ENCODE measurements around the gene ZNF776. TPM values are rescaled to one million over a fixed set of nuclear protein-coding genes. Genes with fewer than 3 reads are reported as not detected.

The ZNF776 gene
- polyA plus RNA-seq, 1 donor (not counting 4 experiments of a cell fraction or from before 2014, with no cell fraction given): 7.4 TPM

- Histone ChIP-seq H2AFZ (ENCODE audit: control insufficient read depth, low read length) (peak within 1 kb of the TSS; percentile 94), H3K4me2 (ENCODE audit: control insufficient read depth, extremely low read depth, insufficient read depth, low read depth, low read length) (peak within 1 kb of the TSS; percentile 62), H3K36me3 (ENCODE audit: control insufficient read depth in 2 of 2, extremely low read depth in 1 of 2, insufficient read depth in 2 of 2, low read length in 2 of 2) (peaks cover 0 to 3% of the 10 kb centered on the region in 2 experiments), H3K27ac (ENCODE audit: control insufficient read depth, insufficient read depth, low read length) (peak within 1 kb of the TSS; percentile 58), H3K4me1 (ENCODE audit: control insufficient read depth, extremely low read depth, insufficient read depth, low read length) (peaks cover 3% of the 10 kb centered on the region), H3K27me3 (ENCODE audit: control insufficient read depth, extremely low read depth, insufficient read depth, low read length) (no peaks in the 10 kb centered on the region), H3K9ac (ENCODE audit: control insufficient read depth, extremely low read depth, insufficient read depth, low read length) (peak within 1 kb of the TSS; percentile 81), H3K9me1 (ENCODE audit: control insufficient read depth, extremely low read depth, insufficient read depth, low read length) (no peaks in the 10 kb centered on the region), H3K9me3 (ENCODE audit: control insufficient read depth, low read depth, low read length) (no peaks in the 10 kb centered on the region), H3K4me3 (ENCODE audit: control insufficient read depth in 2 of 3, extremely low read depth in 1 of 3, insufficient read depth in 2 of 3, low read depth in 1 of 3, low read length in 3 of 3) (peak within 1 kb of the TSS; percentile 45 to 81 (median 63)), H3K79me2 (ENCODE audit: control insufficient read depth, insufficient read depth, low read length) (peaks cover 46% of the 10 kb centered on the region), H4K20me1 (ENCODE audit: control insufficient read depth, extremely low read depth, insufficient read depth, low read length) (no peaks in the 10 kb centered on the region)
- dilution Hi-C loops (cut with MboI; ENCODE audit: extremely low pct_ligation_motif_present, low sequenced_read_pairs): no loop called here
- peak; percentile 92 for FAIRE-seq
- TF ChIP-seq CTCF (optimal IDR thresholded peaks at IDR 0.05 in 1 of 3, IDR thresholded peaks at IDR 0.05 in 1 of 3, conservative IDR thresholded peaks at IDR 0.05 in 1 of 3; ENCODE audit: extremely low read depth in 1 of 3, insufficient read depth in 2 of 3, low read length in 3 of 3): no peak
- no peak for TF ChIP-seq EZH2 (IDR thresholded peaks at IDR 0.05; ENCODE audit: low read length)
- DNase-seq (ENCODE audit: low read depth, low spot score): peak; percentile 50
These were observed 22.9 kb downstream of the ZNF776 start, which contains the start of gene ZNF586 for GRCh38 chr19:57769345-57770131. Gene ZNF586, plus strand, starts transcription at chr19:57769676. Its CDS starts 167 bp downstream, at chr19:57769843.

- no peak overlapping the region for H3K4me3 ChIP-seq (ENCODE audit: control insufficient read depth in 2 of 3, extremely low read depth in 1 of 3, insufficient read depth in 2 of 3, low read depth in 1 of 3, low read length in 3 of 3)
- dilution Hi-C loops (cut with MboI; ENCODE audit: extremely low pct_ligation_motif_present, low sequenced_read_pairs): no loop called here
- H3K9me1 ChIP-seq (ENCODE audit: control insufficient read depth, extremely low read depth, insufficient read depth, low read length): no peaks in the 10 kb centered on the region
- H3K9me3 ChIP-seq (ENCODE audit: control insufficient read depth, low read depth, low read length): no peaks in the 10 kb centered on the region
- FAIRE-seq (no peak), DNase-seq (ENCODE audit: low read depth, low spot score) (no peak)
- H3K4me1 ChIP-seq (ENCODE audit: control insufficient read depth, extremely low read depth, insufficient read depth, low read length): peaks cover 3% of the 10 kb centered on the region
- H3K27ac ChIP-seq (ENCODE audit: control insufficient read depth, insufficient read depth, low read length): no peak overlapping the region
- H4K20me1 ChIP-seq (ENCODE audit: control insufficient read depth, extremely low read depth, insufficient read depth, low read length): no peaks in the 10 kb centered on the region
- H3K27me3 ChIP-seq (ENCODE audit: control insufficient read depth, extremely low read depth, insufficient read depth, low read length): no peaks in the 10 kb centered on the region
- H3K36me3 ChIP-seq (ENCODE audit: control insufficient read depth in 2 of 2, extremely low read depth in 1 of 2, insufficient read depth in 2 of 2, low read length in 2 of 2): peaks cover 4 to 10% of the 10 kb centered on the region in 2 experiments
- no peak overlapping the region for H2AFZ ChIP-seq (ENCODE audit: control insufficient read depth, low read length)
- peaks cover 65% of the 10 kb centered on the region for H3K79me2 ChIP-seq (ENCODE audit: control insufficient read depth, insufficient read depth, low read length)
- TF ChIP-seq CTCF (optimal IDR thresholded peaks at IDR 0.05 in 1 of 3, IDR thresholded peaks at IDR 0.05 in 1 of 3, conservative IDR thresholded peaks at IDR 0.05 in 1 of 3; ENCODE audit: extremely low read depth in 1 of 3, insufficient read depth in 2 of 3, low read length in 3 of 3) (no peak), EZH2 (IDR thresholded peaks at IDR 0.05; ENCODE audit: low read length) (no peak)
- H3K4me2 ChIP-seq (ENCODE audit: control insufficient read depth, extremely low read depth, insufficient read depth, low read depth, low read length): no peak overlapping the region
- H3K9ac ChIP-seq (ENCODE audit: control insufficient read depth, extremely low read depth, insufficient read depth, low read length): no peak overlapping the region
These were observed 24.8 kb downstream of the ZNF776 start for GRCh38 chr19:57771417-57771816.

Measured in keratinocyte (primary cell).